ENCODE data around the gene ALDOC. TPM values are rescaled to one million over a fixed set of nuclear protein-coding genes. Genes with fewer than 3 reads are reported as not detected.

Gene ALDOC
- total and polyA plus RNA-seq, 2 experiments from 2014 or later: 33.5 to 157 TPM

GRCh38 chr17:28534740-28535375, 41.8 kb downstream of the ALDOC start:
- 0 out of 3 replicates have a peak, but pooled peaks cover 3% of the 10 kb centered on the region for H3K4me1 Mint-ChIP-seq
- DNase-seq (ENCODE audit: low spot score): no peak
- no peak overlapping the region for H3K4me3 ChIP-seq
- no peaks in the 10 kb centered on the region for H3K9me2 ChIP-seq (ENCODE audit: insufficient read depth)
- H3K79me2 ChIP-seq (replicated peaks; ENCODE audit: insufficient read depth): no peaks in the 10 kb centered on the region
- no peaks in the 10 kb centered on the region for H3K36me3 Mint-ChIP-seq (ENCODE audit: low read depth)
- H3K36me3 ChIP-seq (ENCODE audit: insufficient read depth): no peaks in the 10 kb centered on the region
- H3K27me3 Mint-ChIP-seq (ENCODE audit: insufficient read depth, low read depth, poor library complexity): peaks cover 10% of the 10 kb centered on the region
- H3K27ac Mint-ChIP-seq: no peak overlapping the region
- H3K27me3 ChIP-seq (ENCODE audit: insufficient read depth): no peaks in the 10 kb centered on the region
- TF ChIP-seq REST (IDR thresholded peaks at IDR 0.05; ENCODE audit: unreplicated experiment) (no peak), CREB1 (CRISPR knock-in tag; IDR thresholded peaks at IDR 0.05; ENCODE audit: low read depth) (no peak), EZH2phosphoT487 (IDR thresholded peaks at IDR 0.05; ENCODE audit: unreplicated experiment) (no peak)
- TF ChIP-seq, protein P1, sequence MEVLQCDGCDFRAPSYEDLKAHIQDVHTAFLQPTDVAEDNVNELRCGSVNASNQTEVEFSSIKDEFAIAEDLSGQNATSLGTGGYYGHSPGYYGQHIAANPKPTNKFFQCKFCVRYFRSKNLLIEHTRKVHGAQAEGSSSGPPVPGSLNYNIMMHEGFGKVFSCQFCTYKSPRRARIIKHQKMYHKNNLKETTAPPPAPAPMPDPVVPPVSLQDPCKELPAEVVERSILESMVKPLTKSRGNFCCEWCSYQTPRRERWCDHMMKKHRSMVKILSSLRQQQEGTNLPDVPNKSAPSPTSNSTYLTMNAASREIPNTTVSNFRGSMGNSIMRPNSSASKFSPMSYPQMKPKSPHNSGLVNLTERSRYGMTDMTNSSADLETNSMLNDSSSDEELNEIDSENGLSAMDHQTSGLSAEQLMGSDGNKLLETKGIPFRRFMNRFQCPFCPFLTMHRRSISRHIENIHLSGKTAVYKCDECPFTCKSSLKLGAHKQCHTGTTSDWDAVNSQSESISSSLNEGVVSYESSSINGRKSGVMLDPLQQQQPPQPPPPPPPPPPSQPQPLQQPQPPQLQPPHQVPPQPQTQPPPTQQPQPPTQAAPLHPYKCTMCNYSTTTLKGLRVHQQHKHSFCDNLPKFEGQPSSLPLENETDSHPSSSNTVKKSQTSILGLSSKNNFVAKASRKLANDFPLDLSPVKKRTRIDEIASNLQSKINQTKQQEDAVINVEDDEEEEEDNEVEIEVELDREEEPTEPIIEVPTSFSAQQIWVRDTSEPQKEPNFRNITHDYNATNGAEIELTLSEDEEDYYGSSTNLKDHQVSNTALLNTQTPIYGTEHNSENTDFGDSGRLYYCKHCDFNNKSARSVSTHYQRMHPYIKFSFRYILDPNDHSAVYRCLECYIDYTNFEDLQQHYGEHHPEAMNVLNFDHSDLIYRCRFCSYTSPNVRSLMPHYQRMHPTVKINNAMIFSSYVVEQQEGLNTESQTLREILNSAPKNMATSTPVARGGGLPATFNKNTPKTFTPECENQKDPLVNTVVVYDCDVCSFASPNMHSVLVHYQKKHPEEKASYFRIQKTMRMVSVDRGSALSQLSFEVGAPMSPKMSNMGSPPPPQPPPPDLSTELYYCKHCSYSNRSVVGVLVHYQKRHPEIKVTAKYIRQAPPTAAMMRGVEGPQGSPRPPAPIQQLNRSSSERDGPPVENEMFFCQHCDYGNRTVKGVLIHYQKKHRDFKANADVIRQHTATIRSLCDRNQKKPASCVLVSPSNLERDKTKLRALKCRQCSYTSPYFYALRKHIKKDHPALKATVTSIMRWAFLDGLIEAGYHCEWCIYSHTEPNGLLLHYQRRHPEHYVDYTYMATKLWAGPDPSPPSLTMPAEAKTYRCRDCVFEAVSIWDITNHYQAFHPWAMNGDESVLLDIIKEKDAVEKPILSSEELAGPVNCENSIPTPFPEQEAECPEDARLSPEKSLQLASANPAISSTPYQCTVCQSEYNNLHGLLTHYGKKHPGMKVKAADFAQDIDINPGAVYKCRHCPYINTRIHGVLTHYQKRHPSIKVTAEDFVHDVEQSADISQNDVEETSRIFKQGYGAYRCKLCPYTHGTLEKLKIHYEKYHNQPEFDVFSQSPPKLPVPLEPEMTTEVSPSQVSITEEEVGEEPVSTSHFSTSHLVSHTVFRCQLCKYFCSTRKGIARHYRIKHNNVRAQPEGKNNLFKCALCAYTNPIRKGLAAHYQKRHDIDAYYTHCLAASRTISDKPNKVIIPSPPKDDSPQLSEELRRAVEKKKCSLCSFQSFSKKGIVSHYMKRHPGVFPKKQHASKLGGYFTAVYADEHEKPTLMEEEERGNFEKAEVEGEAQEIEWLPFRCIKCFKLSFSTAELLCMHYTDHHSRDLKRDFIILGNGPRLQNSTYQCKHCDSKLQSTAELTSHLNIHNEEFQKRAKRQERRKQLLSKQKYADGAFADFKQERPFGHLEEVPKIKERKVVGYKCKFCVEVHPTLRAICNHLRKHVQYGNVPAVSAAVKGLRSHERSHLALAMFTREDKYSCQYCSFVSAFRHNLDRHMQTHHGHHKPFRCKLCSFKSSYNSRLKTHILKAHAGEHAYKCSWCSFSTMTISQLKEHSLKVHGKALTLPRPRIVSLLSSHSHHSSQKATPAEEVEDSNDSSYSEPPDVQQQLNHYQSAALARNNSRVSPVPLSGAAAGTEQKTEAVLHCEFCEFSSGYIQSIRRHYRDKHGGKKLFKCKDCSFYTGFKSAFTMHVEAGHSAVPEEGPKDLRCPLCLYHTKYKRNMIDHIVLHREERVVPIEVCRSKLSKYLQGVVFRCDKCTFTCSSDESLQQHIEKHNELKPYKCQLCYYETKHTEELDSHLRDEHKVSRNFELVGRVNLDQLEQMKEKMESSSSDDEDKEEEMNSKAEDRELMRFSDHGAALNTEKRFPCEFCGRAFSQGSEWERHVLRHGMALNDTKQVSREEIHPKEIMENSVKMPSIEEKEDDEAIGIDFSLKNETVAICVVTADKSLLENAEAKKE (CRISPR knock-in tag; IDR thresholded peaks at IDR 0.05): no peak
- TF ChIP-seq, protein P2, sequence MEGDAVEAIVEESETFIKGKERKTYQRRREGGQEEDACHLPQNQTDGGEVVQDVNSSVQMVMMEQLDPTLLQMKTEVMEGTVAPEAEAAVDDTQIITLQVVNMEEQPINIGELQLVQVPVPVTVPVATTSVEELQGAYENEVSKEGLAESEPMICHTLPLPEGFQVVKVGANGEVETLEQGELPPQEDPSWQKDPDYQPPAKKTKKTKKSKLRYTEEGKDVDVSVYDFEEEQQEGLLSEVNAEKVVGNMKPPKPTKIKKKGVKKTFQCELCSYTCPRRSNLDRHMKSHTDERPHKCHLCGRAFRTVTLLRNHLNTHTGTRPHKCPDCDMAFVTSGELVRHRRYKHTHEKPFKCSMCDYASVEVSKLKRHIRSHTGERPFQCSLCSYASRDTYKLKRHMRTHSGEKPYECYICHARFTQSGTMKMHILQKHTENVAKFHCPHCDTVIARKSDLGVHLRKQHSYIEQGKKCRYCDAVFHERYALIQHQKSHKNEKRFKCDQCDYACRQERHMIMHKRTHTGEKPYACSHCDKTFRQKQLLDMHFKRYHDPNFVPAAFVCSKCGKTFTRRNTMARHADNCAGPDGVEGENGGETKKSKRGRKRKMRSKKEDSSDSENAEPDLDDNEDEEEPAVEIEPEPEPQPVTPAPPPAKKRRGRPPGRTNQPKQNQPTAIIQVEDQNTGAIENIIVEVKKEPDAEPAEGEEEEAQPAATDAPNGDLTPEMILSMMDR (conservative IDR thresholded peaks at IDR 0.05; ENCODE audit: low read depth in 2 of 2): peak in 1 of 2 experiments; percentile 21; a peak in 1 of 4 replicates
- no peaks in the 10 kb centered on the region for H3F3A ChIP-seq (replicated peaks; ENCODE audit: low read depth)
- peak; percentile 42 for ATAC-seq
- H3K9me3 Mint-ChIP-seq: no peaks in the 10 kb centered on the region
- H3K4me3 Mint-ChIP-seq: no peak overlapping the region
- H3K4me2 ChIP-seq: no peak overlapping the region
- H3K27ac ChIP-seq (ENCODE audit: low read depth): no peak overlapping the region
- no peaks in the 10 kb centered on the region for H4K20me1 ChIP-seq (replicated peaks; ENCODE audit: insufficient read depth)
- H2AFZ ChIP-seq: no peak overlapping the region
- H3K4me1 ChIP-seq (ENCODE audit: insufficient read depth): no peaks in the 10 kb centered on the region; the same call in 1 of the 2 replicates
